GM23338 (cell line): ENCODE measurements around the gene SMAD3. TPM values are rescaled to one million over a fixed set of nuclear protein-coding genes. Genes with fewer than 3 reads are reported as not detected.
A peak's percentile ranks its signal among the peaks of the same experiment; 100 is the strongest.

ENCODE experiments used
- ATAC-seq: fragments of 200-7000 bp; cut with Tn5 transposase; 3 replicates; pipeline ENCODE4 v1.9.1; 2020
- DNase-seq: peaks from one replicate; pipeline ENCODE4 v3.0.0-alpha.2; 2015; ENCODE audit warnings: low spot score
- H2AFZ ChIP-seq: fragments of 200-600 bp; sonication (generic); 2 replicates; pipeline ENCODE4 v1.8.0; 2016; ENCODE audit warnings: antibody characterized with exemption, mild to moderate bottlenecking, moderate library complexity
- H3F3A ChIP-seq: fragments of 200-600 bp; sonication (generic); replicated peaks from 2 replicates; pipeline ENCODE4 v1.8.0; 2017; ENCODE audit warnings: antibody characterized with exemption, mixed run types, low read depth
- H3K27ac ChIP-seq: fragments of 200-600 bp; sonication (generic); 2 replicates; pipeline ENCODE4 v1.6.1; 2016; ENCODE audit warnings: low read depth
- H3K27me3 ChIP-seq: fragments of 200-600 bp; sonication (generic); 2 replicates; pipeline ENCODE4 v1.8.0; 2016; ENCODE audit warnings: mild to moderate bottlenecking, mixed run types, moderate library complexity; ENCODE audit not compliant: insufficient read depth
- H3K36me3 ChIP-seq: fragments of 200-600 bp; sonication (generic); 2 replicates; pipeline ENCODE4 v1.8.0; 2016; ENCODE audit warnings: mild to moderate bottlenecking; ENCODE audit not compliant: insufficient read depth
- H3K4me1 ChIP-seq: fragments of 200-600 bp; sonication (generic); 2 replicates; pipeline ENCODE4 v1.8.0; 2016; ENCODE audit warnings: mild to moderate bottlenecking, moderate library complexity; ENCODE audit not compliant: insufficient read depth
- H3K4me2 ChIP-seq: fragments of 200-600 bp; sonication (generic); 2 replicates; pipeline ENCODE4 v1.7.1; 2017; ENCODE audit warnings: mixed run types
- H3K4me3 ChIP-seq: fragments of 200-600 bp; sonication (generic); 2 replicates; pipeline ENCODE4 v1.6.1; 2016; ENCODE audit warnings: mixed run types
- H3K79me2 ChIP-seq: fragments of 200-600 bp; sonication (generic); replicated peaks from 2 replicates; pipeline ENCODE4 v1.8.0; 2017; ENCODE audit warnings: mild to moderate bottlenecking; ENCODE audit not compliant: insufficient read depth
- H3K9me2 ChIP-seq: fragments of 200-600 bp; sonication (generic); 2 replicates; pipeline ENCODE4 v1.8.0; 2017; ENCODE audit not compliant: insufficient read depth
- H4K20me1 ChIP-seq: fragments of 200-600 bp; sonication (generic); replicated peaks from 2 replicates; pipeline ENCODE4 v1.8.0; 2017; ENCODE audit warnings: mild to moderate bottlenecking; ENCODE audit not compliant: insufficient read depth
- H3K27ac Mint-ChIP-seq: 2 replicates; pipeline ENCODE4 v1.8.0; 2020; ENCODE audit warnings: inconsistent platforms, mild to moderate bottlenecking, moderate library complexity, mixed read lengths
- H3K27me3 Mint-ChIP-seq: 3 replicates; pipeline ENCODE4 v1.8.0; 2022; ENCODE audit warnings: low read depth, mild to moderate bottlenecking, moderate library complexity, mixed read lengths, inconsistent platforms; ENCODE audit not compliant: insufficient read depth, poor library complexity
- H3K36me3 Mint-ChIP-seq: 3 replicates; pipeline ENCODE4 v1.8.0; 2021; ENCODE audit warnings: low read depth, mild to moderate bottlenecking, inconsistent platforms, moderate library complexity, mixed read lengths
- H3K4me1 Mint-ChIP-seq: 3 replicates; pipeline ENCODE4 v1.8.0; 2020; ENCODE audit warnings: mild to moderate bottlenecking, inconsistent platforms, mixed read lengths
- H3K4me3 Mint-ChIP-seq: 3 replicates; pipeline ENCODE4 v1.8.0; 2021; ENCODE audit warnings: moderate library complexity, mild to moderate bottlenecking, inconsistent platforms, mixed read lengths
- H3K9me3 Mint-ChIP-seq: 3 replicates; pipeline ENCODE4 v1.8.0; 2020; ENCODE audit warnings: moderate library complexity, mild to moderate bottlenecking, inconsistent platforms, mixed read lengths
- CREB1 ChIP-seq: fragments of 250-450 bp; sonication (Bioruptor Pico); IDR thresholded peaks from 2 replicates; pipeline ENCODE4 v1.5.0; 2020; ENCODE audit warnings: low read depth, mild to moderate bottlenecking, moderate library complexity
- EZH2 ChIP-seq: fragments of 200-600 bp; sonication (generic); IDR thresholded peaks from one replicate; pipeline ENCODE4 v1.8.0; 2017; ENCODE audit warnings: antibody characterized with exemption, mild to moderate bottlenecking, low read depth; ENCODE audit not compliant: unreplicated experiment
- EZH2phosphoT487 ChIP-seq: fragments of 200-600 bp; sonication (generic); IDR thresholded peaks from one replicate; pipeline ENCODE4 v1.8.1; 2018; ENCODE audit warnings: antibody characterized with exemption; ENCODE audit not compliant: unreplicated experiment
- JUNB ChIP-seq: IDR thresholded peaks from one replicate; pipeline ENCODE4 v1.6.1; 2016; ENCODE audit warnings: antibody characterized with exemption; ENCODE audit not compliant: unreplicated experiment
- NANOG ChIP-seq: IDR thresholded peaks from 2 replicates; pipeline ENCODE4 v1.6.1; 2016; ENCODE audit warnings: antibody characterized with exemption, borderline replicate concordance
- POLR2AphosphoS5 ChIP-seq: IDR thresholded peaks from 2 replicates; pipeline ENCODE4 v1.6.1; 2016; ENCODE audit warnings: antibody characterized with exemption, low read depth
- STAT1 ChIP-seq: IDR thresholded peaks from one replicate; pipeline ENCODE4 v1.6.1; 2016; ENCODE audit warnings: antibody characterized with exemption; ENCODE audit not compliant: unreplicated experiment
- ZNF114 ChIP-seq: fragments of 250-450 bp; sonication (Bioruptor Pico); IDR thresholded peaks from 2 replicates; pipeline ENCODE4 v1.5.0; 2020; ENCODE audit warnings: mild to moderate bottlenecking, moderate library complexity
- ZNF331 ChIP-seq: fragments of 250-450 bp; sonication (Bioruptor Pico); IDR thresholded peaks from 2 replicates; pipeline ENCODE4 v1.5.0; 2020; ENCODE audit warnings: low read depth, mild to moderate bottlenecking, moderate library complexity
- polyA plus RNA-seq: library from polyadenylated mRNA; unstranded; fragments of >200 nt; fragmentation: Nextera tagmentation; extraction: Ambion mirVana; gene quantifications from 2 replicates; pipeline ENCODE4 v1.2.1, GENCODE V29; 2016
- total RNA-seq: library from RNA; depleted of rRNA; stranded (reverse); fragments of >200 nt; shearing (Covaris generic); gene quantifications from 2 replicates; pipeline ENCODE4 v1.2.3, GENCODE V29; 2014
- TF ChIP-seq, protein P1 (sequence below), 2 experiments: fragments of 200-600 bp in 1 of 2; sonication (generic) in 1 of 2; conservative IDR thresholded peaks; 2 replicates each; pipeline versions ENCODE4 v1.5.1 to v1.6.1; 2016 to 2017; ENCODE audit warnings: antibody characterized with exemption in 2 of 2, low read depth in 2 of 2, mild to moderate bottlenecking in 2 of 2, moderate library complexity in 1 of 2
- TF ChIP-seq, protein P2 (sequence below): IDR thresholded peaks from one replicate; pipeline ENCODE4 v1.6.1; 2018; ENCODE audit warnings: antibody characterized with exemption; ENCODE audit not compliant: unreplicated experiment
- TF ChIP-seq, protein P3 (sequence below): IDR thresholded peaks from 2 replicates; pipeline ENCODE4 v1.6.1; 2016; ENCODE audit warnings: antibody characterized with exemption
- TF ChIP-seq, protein P4 (sequence below): fragments of 250-450 bp; sonication (Bioruptor Pico); IDR thresholded peaks from 2 replicates; pipeline ENCODE4 v1.5.0; 2020; ENCODE audit warnings: mild to moderate bottlenecking, moderate library complexity

SMAD3 gene
- total and polyA plus RNA-seq, 2 experiments from 2014 or later: 4.9 to 11.6 TPM

DNA sequence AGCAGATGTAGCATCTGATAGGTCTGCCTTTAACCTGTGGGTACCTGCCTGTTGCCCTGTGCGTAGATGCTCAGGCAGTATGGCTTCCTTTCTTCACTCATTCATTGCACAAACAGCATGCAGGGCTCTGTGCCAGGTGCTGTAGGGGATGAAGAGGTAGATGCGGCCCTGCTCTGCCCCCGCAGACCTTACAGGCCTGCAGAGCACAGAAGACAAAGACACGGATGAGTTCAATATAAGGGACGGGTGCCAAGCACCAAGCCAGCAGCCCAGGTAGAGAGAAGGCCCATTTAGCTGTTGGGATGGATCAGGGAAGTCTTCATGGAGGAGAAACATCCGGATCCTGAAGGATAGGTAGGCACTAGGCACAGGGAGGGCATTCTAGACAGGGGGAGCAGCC lies 119.6 kb downstream of the SMAD3 start:
- Histone ChIP-seq H3K4me2 (no peak overlapping the region), H3K27me3 (no peaks in the 10 kb centered on the region), H3K4me1 (no peaks in the 10 kb centered on the region), H3K9me2 (no peaks in the 10 kb centered on the region), H3F3A (no peaks in the 10 kb centered on the region), H3K27ac (no peak overlapping the region), H3K79me2 (no peaks in the 10 kb centered on the region), H3K36me3 (no peaks in the 10 kb centered on the region), H3K4me3 (no peak overlapping the region), H2AFZ (no peak overlapping the region), H4K20me1 (no peaks in the 10 kb centered on the region)
- peaks cover 12% of the 10 kb centered on the region for H3K36me3 Mint-ChIP-seq
- H3K27me3 Mint-ChIP-seq: peaks cover 4% of the 10 kb centered on the region
- H3K4me3 Mint-ChIP-seq: no peak overlapping the region
- H3K4me1 Mint-ChIP-seq: peaks cover 6% of the 10 kb centered on the region; the same call in 1 of the 3 replicates
- H3K9me3 Mint-ChIP-seq: no peaks in the 10 kb centered on the region
- H3K27ac Mint-ChIP-seq: peak overlapping the region; percentile 73; the same call in 1 of the 2 replicates
- DNase-seq: no peak
- no peak for TF ChIP-seq EZH2phosphoT487
- TF ChIP-seq POLR2AphosphoS5: no peak
- TF ChIP-seq, protein P1, sequence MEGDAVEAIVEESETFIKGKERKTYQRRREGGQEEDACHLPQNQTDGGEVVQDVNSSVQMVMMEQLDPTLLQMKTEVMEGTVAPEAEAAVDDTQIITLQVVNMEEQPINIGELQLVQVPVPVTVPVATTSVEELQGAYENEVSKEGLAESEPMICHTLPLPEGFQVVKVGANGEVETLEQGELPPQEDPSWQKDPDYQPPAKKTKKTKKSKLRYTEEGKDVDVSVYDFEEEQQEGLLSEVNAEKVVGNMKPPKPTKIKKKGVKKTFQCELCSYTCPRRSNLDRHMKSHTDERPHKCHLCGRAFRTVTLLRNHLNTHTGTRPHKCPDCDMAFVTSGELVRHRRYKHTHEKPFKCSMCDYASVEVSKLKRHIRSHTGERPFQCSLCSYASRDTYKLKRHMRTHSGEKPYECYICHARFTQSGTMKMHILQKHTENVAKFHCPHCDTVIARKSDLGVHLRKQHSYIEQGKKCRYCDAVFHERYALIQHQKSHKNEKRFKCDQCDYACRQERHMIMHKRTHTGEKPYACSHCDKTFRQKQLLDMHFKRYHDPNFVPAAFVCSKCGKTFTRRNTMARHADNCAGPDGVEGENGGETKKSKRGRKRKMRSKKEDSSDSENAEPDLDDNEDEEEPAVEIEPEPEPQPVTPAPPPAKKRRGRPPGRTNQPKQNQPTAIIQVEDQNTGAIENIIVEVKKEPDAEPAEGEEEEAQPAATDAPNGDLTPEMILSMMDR (conservative IDR thresholded peaks at IDR 0.05; ENCODE audit: low read depth in 2 of 2): no peak
- TF ChIP-seq CREB1 (CRISPR knock-in tag): no peak
- no peak for TF ChIP-seq JUNB
- TF ChIP-seq, protein P2, sequence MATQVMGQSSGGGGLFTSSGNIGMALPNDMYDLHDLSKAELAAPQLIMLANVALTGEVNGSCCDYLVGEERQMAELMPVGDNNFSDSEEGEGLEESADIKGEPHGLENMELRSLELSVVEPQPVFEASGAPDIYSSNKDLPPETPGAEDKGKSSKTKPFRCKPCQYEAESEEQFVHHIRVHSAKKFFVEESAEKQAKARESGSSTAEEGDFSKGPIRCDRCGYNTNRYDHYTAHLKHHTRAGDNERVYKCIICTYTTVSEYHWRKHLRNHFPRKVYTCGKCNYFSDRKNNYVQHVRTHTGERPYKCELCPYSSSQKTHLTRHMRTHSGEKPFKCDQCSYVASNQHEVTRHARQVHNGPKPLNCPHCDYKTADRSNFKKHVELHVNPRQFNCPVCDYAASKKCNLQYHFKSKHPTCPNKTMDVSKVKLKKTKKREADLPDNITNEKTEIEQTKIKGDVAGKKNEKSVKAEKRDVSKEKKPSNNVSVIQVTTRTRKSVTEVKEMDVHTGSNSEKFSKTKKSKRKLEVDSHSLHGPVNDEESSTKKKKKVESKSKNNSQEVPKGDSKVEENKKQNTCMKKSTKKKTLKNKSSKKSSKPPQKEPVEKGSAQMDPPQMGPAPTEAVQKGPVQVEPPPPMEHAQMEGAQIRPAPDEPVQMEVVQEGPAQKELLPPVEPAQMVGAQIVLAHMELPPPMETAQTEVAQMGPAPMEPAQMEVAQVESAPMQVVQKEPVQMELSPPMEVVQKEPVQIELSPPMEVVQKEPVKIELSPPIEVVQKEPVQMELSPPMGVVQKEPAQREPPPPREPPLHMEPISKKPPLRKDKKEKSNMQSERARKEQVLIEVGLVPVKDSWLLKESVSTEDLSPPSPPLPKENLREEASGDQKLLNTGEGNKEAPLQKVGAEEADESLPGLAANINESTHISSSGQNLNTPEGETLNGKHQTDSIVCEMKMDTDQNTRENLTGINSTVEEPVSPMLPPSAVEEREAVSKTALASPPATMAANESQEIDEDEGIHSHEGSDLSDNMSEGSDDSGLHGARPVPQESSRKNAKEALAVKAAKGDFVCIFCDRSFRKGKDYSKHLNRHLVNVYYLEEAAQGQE: no peak
- no peak for TF ChIP-seq ZNF114 (CRISPR knock-in tag)
- TF ChIP-seq ZNF331: no peak
- no peak for TF ChIP-seq STAT1
- TF ChIP-seq, protein P3, sequence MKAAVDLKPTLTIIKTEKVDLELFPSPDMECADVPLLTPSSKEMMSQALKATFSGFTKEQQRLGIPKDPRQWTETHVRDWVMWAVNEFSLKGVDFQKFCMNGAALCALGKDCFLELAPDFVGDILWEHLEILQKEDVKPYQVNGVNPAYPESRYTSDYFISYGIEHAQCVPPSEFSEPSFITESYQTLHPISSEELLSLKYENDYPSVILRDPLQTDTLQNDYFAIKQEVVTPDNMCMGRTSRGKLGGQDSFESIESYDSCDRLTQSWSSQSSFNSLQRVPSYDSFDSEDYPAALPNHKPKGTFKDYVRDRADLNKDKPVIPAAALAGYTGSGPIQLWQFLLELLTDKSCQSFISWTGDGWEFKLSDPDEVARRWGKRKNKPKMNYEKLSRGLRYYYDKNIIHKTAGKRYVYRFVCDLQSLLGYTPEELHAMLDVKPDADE: no peak
- TF ChIP-seq, protein P4, sequence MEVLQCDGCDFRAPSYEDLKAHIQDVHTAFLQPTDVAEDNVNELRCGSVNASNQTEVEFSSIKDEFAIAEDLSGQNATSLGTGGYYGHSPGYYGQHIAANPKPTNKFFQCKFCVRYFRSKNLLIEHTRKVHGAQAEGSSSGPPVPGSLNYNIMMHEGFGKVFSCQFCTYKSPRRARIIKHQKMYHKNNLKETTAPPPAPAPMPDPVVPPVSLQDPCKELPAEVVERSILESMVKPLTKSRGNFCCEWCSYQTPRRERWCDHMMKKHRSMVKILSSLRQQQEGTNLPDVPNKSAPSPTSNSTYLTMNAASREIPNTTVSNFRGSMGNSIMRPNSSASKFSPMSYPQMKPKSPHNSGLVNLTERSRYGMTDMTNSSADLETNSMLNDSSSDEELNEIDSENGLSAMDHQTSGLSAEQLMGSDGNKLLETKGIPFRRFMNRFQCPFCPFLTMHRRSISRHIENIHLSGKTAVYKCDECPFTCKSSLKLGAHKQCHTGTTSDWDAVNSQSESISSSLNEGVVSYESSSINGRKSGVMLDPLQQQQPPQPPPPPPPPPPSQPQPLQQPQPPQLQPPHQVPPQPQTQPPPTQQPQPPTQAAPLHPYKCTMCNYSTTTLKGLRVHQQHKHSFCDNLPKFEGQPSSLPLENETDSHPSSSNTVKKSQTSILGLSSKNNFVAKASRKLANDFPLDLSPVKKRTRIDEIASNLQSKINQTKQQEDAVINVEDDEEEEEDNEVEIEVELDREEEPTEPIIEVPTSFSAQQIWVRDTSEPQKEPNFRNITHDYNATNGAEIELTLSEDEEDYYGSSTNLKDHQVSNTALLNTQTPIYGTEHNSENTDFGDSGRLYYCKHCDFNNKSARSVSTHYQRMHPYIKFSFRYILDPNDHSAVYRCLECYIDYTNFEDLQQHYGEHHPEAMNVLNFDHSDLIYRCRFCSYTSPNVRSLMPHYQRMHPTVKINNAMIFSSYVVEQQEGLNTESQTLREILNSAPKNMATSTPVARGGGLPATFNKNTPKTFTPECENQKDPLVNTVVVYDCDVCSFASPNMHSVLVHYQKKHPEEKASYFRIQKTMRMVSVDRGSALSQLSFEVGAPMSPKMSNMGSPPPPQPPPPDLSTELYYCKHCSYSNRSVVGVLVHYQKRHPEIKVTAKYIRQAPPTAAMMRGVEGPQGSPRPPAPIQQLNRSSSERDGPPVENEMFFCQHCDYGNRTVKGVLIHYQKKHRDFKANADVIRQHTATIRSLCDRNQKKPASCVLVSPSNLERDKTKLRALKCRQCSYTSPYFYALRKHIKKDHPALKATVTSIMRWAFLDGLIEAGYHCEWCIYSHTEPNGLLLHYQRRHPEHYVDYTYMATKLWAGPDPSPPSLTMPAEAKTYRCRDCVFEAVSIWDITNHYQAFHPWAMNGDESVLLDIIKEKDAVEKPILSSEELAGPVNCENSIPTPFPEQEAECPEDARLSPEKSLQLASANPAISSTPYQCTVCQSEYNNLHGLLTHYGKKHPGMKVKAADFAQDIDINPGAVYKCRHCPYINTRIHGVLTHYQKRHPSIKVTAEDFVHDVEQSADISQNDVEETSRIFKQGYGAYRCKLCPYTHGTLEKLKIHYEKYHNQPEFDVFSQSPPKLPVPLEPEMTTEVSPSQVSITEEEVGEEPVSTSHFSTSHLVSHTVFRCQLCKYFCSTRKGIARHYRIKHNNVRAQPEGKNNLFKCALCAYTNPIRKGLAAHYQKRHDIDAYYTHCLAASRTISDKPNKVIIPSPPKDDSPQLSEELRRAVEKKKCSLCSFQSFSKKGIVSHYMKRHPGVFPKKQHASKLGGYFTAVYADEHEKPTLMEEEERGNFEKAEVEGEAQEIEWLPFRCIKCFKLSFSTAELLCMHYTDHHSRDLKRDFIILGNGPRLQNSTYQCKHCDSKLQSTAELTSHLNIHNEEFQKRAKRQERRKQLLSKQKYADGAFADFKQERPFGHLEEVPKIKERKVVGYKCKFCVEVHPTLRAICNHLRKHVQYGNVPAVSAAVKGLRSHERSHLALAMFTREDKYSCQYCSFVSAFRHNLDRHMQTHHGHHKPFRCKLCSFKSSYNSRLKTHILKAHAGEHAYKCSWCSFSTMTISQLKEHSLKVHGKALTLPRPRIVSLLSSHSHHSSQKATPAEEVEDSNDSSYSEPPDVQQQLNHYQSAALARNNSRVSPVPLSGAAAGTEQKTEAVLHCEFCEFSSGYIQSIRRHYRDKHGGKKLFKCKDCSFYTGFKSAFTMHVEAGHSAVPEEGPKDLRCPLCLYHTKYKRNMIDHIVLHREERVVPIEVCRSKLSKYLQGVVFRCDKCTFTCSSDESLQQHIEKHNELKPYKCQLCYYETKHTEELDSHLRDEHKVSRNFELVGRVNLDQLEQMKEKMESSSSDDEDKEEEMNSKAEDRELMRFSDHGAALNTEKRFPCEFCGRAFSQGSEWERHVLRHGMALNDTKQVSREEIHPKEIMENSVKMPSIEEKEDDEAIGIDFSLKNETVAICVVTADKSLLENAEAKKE (CRISPR knock-in tag): no peak
- TF ChIP-seq EZH2: no peak
- TF ChIP-seq NANOG: no peak
- ATAC-seq: no peak
